H9 (cell line): ENCODE measurements around the gene VPS54. TPM values are rescaled to one million over a fixed set of nuclear protein-coding genes. Genes with fewer than 3 reads are reported as not detected.

Source experiments
- DNase-seq: peaks from one replicate; pipeline ENCODE4 v3.0.0-alpha.2; 2017
- H2AFZ ChIP-seq: one replicate; pipeline ENCODE4 v1.6.1; 2013; ENCODE audit warnings: mild to moderate bottlenecking, low read length, control low read depth, moderate library complexity
- H2AK5ac ChIP-seq: 2 replicates; pipeline ENCODE4 v1.6.1; 2013; ENCODE audit warnings: low read length, control low read depth, mixed read lengths; ENCODE audit not compliant: insufficient read length
- H2BK120ac ChIP-seq: one replicate; pipeline ENCODE4 v1.6.1; 2013; ENCODE audit warnings: low read depth, mild to moderate bottlenecking, low read length, control low read depth, inconsistent platforms; ENCODE audit not compliant: poor library complexity, severe bottlenecking
- H2BK12ac ChIP-seq: 2 replicates; pipeline ENCODE4 v1.6.1; 2013; ENCODE audit warnings: low read length, control low read depth, mixed read lengths, low read depth; ENCODE audit not compliant: insufficient read length
- H2BK15ac ChIP-seq: 2 replicates; pipeline ENCODE4 v1.6.1; 2013; ENCODE audit warnings: low read depth, low read length, control low read depth
- H2BK20ac ChIP-seq: one replicate; pipeline ENCODE4 v1.6.1; 2013; ENCODE audit warnings: low read depth, mild to moderate bottlenecking, low read length, control low read depth, inconsistent platforms; ENCODE audit not compliant: poor library complexity, severe bottlenecking
- H2BK5ac ChIP-seq: 2 replicates; pipeline ENCODE4 v1.6.1; 2013; ENCODE audit warnings: low read length, control low read depth, mixed read lengths; ENCODE audit not compliant: insufficient read length
- H3K14ac ChIP-seq: 2 replicates; pipeline ENCODE4 v1.6.1; 2013; ENCODE audit warnings: low read length, control low read depth; ENCODE audit not compliant: insufficient read depth
- H3K18ac ChIP-seq: 2 replicates; pipeline ENCODE4 v1.6.1; 2013; ENCODE audit warnings: low read depth, mild to moderate bottlenecking, mixed read lengths, low read length, control low read depth; ENCODE audit not compliant: insufficient read length
- H3K23ac ChIP-seq: 2 replicates; pipeline ENCODE4 v1.6.1; 2013; ENCODE audit warnings: low read length, control low read depth, mixed read lengths, low read depth; ENCODE audit not compliant: insufficient read length
- H3K23me2 ChIP-seq: 2 replicates; pipeline ENCODE4 v1.6.1; 2013; ENCODE audit warnings: low read depth, mild to moderate bottlenecking, mixed read lengths, low read length, control low read depth; ENCODE audit not compliant: insufficient read length, poor library complexity, severe bottlenecking
- H3K27ac ChIP-seq: 2 replicates; pipeline ENCODE4 v1.5.1; 2013; ENCODE audit warnings: low read length, control low read depth, mixed read lengths, low read depth; ENCODE audit not compliant: insufficient read length
- H3K27me3 ChIP-seq: 2 replicates; pipeline ENCODE4 v1.6.1; 2013; ENCODE audit warnings: low read length, control low read depth, inconsistent platforms; ENCODE audit not compliant: insufficient read depth
- H3K4ac ChIP-seq: 2 replicates; pipeline ENCODE4 v1.6.1; 2013; ENCODE audit warnings: low read depth, mild to moderate bottlenecking, control low read depth, inconsistent platforms, low read length, moderate library complexity
- H3K4me1 ChIP-seq: 2 replicates; pipeline ENCODE4 v1.6.1; 2013; ENCODE audit warnings: low read length, control low read depth, inconsistent platforms; ENCODE audit not compliant: insufficient read depth
- H3K4me2 ChIP-seq: 2 replicates; pipeline ENCODE4 v1.6.1; 2013; ENCODE audit warnings: low read length, control low read depth, mixed read lengths; ENCODE audit not compliant: insufficient read length, insufficient read depth
- H3K56ac ChIP-seq: 2 replicates; pipeline ENCODE4 v1.6.1; 2013; ENCODE audit warnings: low read depth, mild to moderate bottlenecking, mixed read lengths, low read length, control low read depth; ENCODE audit not compliant: insufficient read length
- H3K79me1 ChIP-seq: 2 replicates; pipeline ENCODE4 v1.6.1; 2013; ENCODE audit warnings: low read depth, mild to moderate bottlenecking, moderate library complexity, low read length, control low read depth, inconsistent platforms; ENCODE audit not compliant: insufficient read depth, poor library complexity, severe bottlenecking
- H3K79me2 ChIP-seq: 2 replicates; pipeline ENCODE4 v1.6.1; 2013; ENCODE audit warnings: low read length, control low read depth, inconsistent platforms; ENCODE audit not compliant: insufficient read depth
- H3K9ac ChIP-seq: 2 replicates; pipeline ENCODE4 v1.6.1; 2013; ENCODE audit warnings: low read length, control low read depth, mixed read lengths; ENCODE audit not compliant: insufficient read length; ENCODE audit errors: extremely low read depth
- H3K9me3 ChIP-seq: one replicate; pipeline ENCODE4 v1.6.1; 2013; ENCODE audit warnings: low read depth, low read length, inconsistent platforms; ENCODE audit not compliant: control insufficient read depth
- H3T11ph ChIP-seq: one replicate; pipeline ENCODE4 v1.6.1; 2013; ENCODE audit warnings: mild to moderate bottlenecking, low read length, control low read depth, inconsistent platforms
- H4K20me1 ChIP-seq: one replicate; pipeline ENCODE4 v1.6.1; 2013; ENCODE audit not compliant: control insufficient read depth, insufficient read length, insufficient read depth
- H4K5ac ChIP-seq: 2 replicates; pipeline ENCODE4 v1.6.1; 2013; ENCODE audit warnings: low read depth, mild to moderate bottlenecking, mixed read lengths, low read length, control low read depth; ENCODE audit not compliant: insufficient read length
- H4K8ac ChIP-seq: replicated peaks from 2 replicates; pipeline ENCODE4 v1.6.1; 2013; ENCODE audit warnings: low read length, control low read depth, mixed read lengths, low read depth; ENCODE audit not compliant: insufficient read length
- H4K91ac ChIP-seq: 2 replicates; pipeline ENCODE4 v1.6.1; 2013; ENCODE audit warnings: low read depth, mild to moderate bottlenecking, moderate library complexity, mixed read lengths, low read length, control low read depth; ENCODE audit not compliant: insufficient read length
- H3K27ac Mint-ChIP-seq, 3 experiments: 2 replicates in 2 of 3; 3 replicates in 1 of 3; pipeline ENCODE4 v1.8.0; 2020 to 2021; ENCODE audit warnings: mixed read lengths in 3 of 3, mild to moderate bottlenecking in 1 of 3, moderate library complexity in 1 of 3
- H3K27me3 Mint-ChIP-seq: 2 replicates; pipeline ENCODE4 v1.8.0; 2021; ENCODE audit warnings: low read depth, mild to moderate bottlenecking, moderate library complexity, mixed read lengths
- H3K36me3 Mint-ChIP-seq, 3 experiments: 2 replicates in 2 of 3; 3 replicates in 1 of 3; pipeline ENCODE4 v1.8.0; 2020 to 2021; ENCODE audit warnings: low read depth in 3 of 3, mixed read lengths in 3 of 3; ENCODE audit not compliant: insufficient read depth in 1 of 3
- H3K4me1 Mint-ChIP-seq, 2 experiments: 2 replicates each; pipeline ENCODE4 v1.8.0; 2020; ENCODE audit warnings: mixed read lengths in 2 of 2
- H3K4me3 Mint-ChIP-seq, 2 experiments: 2 replicates in 1 of 2; 3 replicates in 1 of 2; pipeline ENCODE4 v1.8.0; 2020 to 2021; ENCODE audit warnings: mild to moderate bottlenecking in 2 of 2, mixed read lengths in 2 of 2, moderate library complexity in 1 of 2
- H3K9me3 Mint-ChIP-seq, 2 experiments: 2 replicates in 1 of 2; 3 replicates in 1 of 2; pipeline ENCODE4 v1.8.0; 2020; ENCODE audit warnings: mild to moderate bottlenecking in 2 of 2, mixed read lengths in 2 of 2, moderate library complexity in 1 of 2
- whole genome bisulfite sequencing: extraction: QIAGEN DNeasy Blood & Tissue Kit; methylation state at CpG from one replicate; pipeline ENCODE4 v1.1.7; 2013; ENCODE audit warnings: missing lambda C conversion rate, low lambda C conversion rate, mixed read lengths; ENCODE audit not compliant: insufficient read length; ENCODE audit errors: extremely low coverage; 5-methylcytosine and 5-hydroxymethylcytosine counted together
- total RNA-seq: library from RNA; stranded (reverse); gene quantifications from 2 replicates; pipeline ENCODE4 v1.2.1, GENCODE V29; 2021
- TF ChIP-seq, protein P1 (sequence below): fragments of 200-600 bp; sonication (generic); conservative IDR thresholded peaks from 3 replicates; pipeline ENCODE4 v1.8.0; 2021; ENCODE audit warnings: antibody characterized with exemption, mild to moderate bottlenecking

VPS54 gene
- total RNA-seq, 1 experiment from 2014 or later = 13.4 TPM

DNA sequence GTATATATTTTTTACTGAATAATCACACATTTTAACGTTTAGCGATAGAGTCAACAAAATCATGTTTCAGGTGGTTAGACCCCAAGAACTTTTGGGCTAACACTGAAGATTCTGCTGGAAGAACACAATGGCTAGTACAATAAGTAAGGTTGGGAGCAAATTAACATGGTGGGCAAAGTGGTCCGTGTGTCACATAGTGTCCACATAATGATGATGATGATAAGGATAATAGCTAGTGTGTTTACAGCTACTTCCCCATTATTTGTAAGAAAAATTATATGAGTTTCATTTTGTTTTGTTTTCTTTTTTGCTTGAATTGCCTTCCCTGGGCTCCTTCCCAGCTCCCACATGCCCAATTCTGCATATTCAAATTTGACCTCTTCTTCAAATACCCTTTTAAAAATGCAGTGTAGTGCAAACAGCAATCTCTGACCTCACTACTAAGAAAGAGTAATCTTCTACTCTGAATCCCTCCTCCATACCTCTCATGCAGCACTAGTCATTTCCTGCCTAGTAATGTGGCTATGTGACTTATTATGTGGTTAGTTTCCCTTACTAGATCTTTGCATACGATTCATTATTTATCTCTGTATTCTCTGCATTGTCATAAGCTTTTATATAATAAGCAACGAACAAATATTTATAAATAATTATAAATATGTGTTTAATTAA lies 16.9 kb upstream of the VPS54 start:
- Histone ChIP-seq H3K27ac (no peak overlapping the region), H2BK120ac (no peak overlapping the region), H3K56ac (no peak overlapping the region), H4K8ac (no peak overlapping the region), H3T11ph (no peak overlapping the region), H3K27me3 (no peaks in the 10 kb centered on the region), H3K79me2 (no peaks in the 10 kb centered on the region), H3K18ac (no peak overlapping the region), H3K23me2 (no peaks in the 10 kb centered on the region), H3K9me3 (no peaks in the 10 kb centered on the region), H2BK20ac (no peak overlapping the region), H3K4me1 (no peaks in the 10 kb centered on the region; the same call in 1 of the 2 replicates), H3K4me2 (no peak overlapping the region), H2AFZ (no peak overlapping the region), H2BK12ac (no peak overlapping the region), H2BK5ac (no peak overlapping the region), H2AK5ac (no peak overlapping the region), H3K4ac (no peak overlapping the region), H3K14ac (no peak overlapping the region), H3K23ac (no peak overlapping the region), H3K79me1 (no peaks in the 10 kb centered on the region), H4K20me1 (no peaks in the 10 kb centered on the region), H3K9ac (no peak overlapping the region), H2BK15ac (no peak overlapping the region), H4K5ac (no peak overlapping the region), H4K91ac (no peak overlapping the region)
- Mint-ChIP-seq H3K4me3 (no peak overlapping the region), H3K4me1 (peaks cover 13 to 23% of the 10 kb centered on the region in 2 experiments), H3K27ac (no peak overlapping the region), H3K27me3 (no peaks in the 10 kb centered on the region), H3K36me3 (peaks cover 0 to 4% (median 0%) of the 10 kb centered on the region in 3 experiments; a peak in 1 of 7 replicates), H3K9me3 (no peaks in the 10 kb centered on the region)
- TF ChIP-seq, protein P1, sequence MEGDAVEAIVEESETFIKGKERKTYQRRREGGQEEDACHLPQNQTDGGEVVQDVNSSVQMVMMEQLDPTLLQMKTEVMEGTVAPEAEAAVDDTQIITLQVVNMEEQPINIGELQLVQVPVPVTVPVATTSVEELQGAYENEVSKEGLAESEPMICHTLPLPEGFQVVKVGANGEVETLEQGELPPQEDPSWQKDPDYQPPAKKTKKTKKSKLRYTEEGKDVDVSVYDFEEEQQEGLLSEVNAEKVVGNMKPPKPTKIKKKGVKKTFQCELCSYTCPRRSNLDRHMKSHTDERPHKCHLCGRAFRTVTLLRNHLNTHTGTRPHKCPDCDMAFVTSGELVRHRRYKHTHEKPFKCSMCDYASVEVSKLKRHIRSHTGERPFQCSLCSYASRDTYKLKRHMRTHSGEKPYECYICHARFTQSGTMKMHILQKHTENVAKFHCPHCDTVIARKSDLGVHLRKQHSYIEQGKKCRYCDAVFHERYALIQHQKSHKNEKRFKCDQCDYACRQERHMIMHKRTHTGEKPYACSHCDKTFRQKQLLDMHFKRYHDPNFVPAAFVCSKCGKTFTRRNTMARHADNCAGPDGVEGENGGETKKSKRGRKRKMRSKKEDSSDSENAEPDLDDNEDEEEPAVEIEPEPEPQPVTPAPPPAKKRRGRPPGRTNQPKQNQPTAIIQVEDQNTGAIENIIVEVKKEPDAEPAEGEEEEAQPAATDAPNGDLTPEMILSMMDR = no peak
- WGBS = no CpG with 5 or more reads among the region's 5 CpGs
- DNase-seq = no peak
